ENCODE data around the gene ANKRD36C. TPM values are rescaled to one million over a fixed set of nuclear protein-coding genes. Genes with fewer than 3 reads are reported as not detected.

Gene ANKRD36C
- total and polyA plus RNA-seq, 2 of the 4 experiments (the other 2 are of a cell fraction) = 2.2 to 27.1 TPM

Small RNA genes within 50 kb of the gene (microRNA-seq; reads per million reads assigned to microRNA genes)
- gene RN7SL210P (ENCODE audit: insufficient read depth, insufficient read length) = not detected

Small RNA genes within 50 kb of the gene (small RNA-seq; reads per million reads assigned to genes)
- gene RN7SL210P = 0 to 0.08 (median 0) reads per million in 5 experiments

Other genes starting within 250 kb of the ANKRD36C start
- 0.28 and 0.36 TPM in 2 replicates for gene GPAT2, start 43.1 kb upstream of the ANKRD36C start, total RNA-seq (2012; rRNA removed)
- gene GPAT2, start 43.1 kb upstream of the ANKRD36C start, polyA plus RNA-seq (2012; rRNA removed) = 0.53 and 0.57 TPM in 2 replicates
- gene ADRA2B, start 124.7 kb upstream of the ANKRD36C start, total RNA-seq (2012; rRNA removed) = not detected in 2 replicates
- not detected in 2 replicates for gene ADRA2B, start 124.7 kb upstream of the ANKRD36C start, polyA plus RNA-seq (2012; rRNA removed)
- gene ASTL, start 146.7 kb upstream of the ANKRD36C start, total RNA-seq (2012; rRNA removed) = not detected in 2 replicates
- not detected in 2 replicates for gene ASTL, start 146.7 kb upstream of the ANKRD36C start, polyA plus RNA-seq (2012; rRNA removed)
- 1.8 and 2.5 TPM in 2 replicates for gene DUSP2, start 153.6 kb upstream of the ANKRD36C start, total RNA-seq (2012; rRNA removed)
- gene DUSP2, start 153.6 kb upstream of the ANKRD36C start, polyA plus RNA-seq (2012; rRNA removed) = 3.8 and 4.8 TPM in 2 replicates
- 138 and 189 TPM in 2 replicates for gene STARD7, start 217.0 kb upstream of the ANKRD36C start, total RNA-seq (2012; rRNA removed)
- gene STARD7, start 217.0 kb upstream of the ANKRD36C start, polyA plus RNA-seq (2012; rRNA removed) = 51.1 and 61.7 TPM in 2 replicates